Cardiac muscle cell (in vitro differentiated cells and primary cell): Measurements from ENCODE around the gene FAM240A. TPM values are rescaled to one million over a fixed set of nuclear protein-coding genes. Genes with fewer than 3 reads are reported as not detected.
A peak's percentile ranks its signal among the peaks of the same experiment; 100 is the strongest.

Experiments used
- DNase-seq, 2 donors: peaks; one replicate each; pipeline versions ENCODE4 v3.0.0 to v3.0.0-alpha.2; 2010 to 2017; ENCODE audit warnings: low read depth in 1 of 2, low spot score in 1 of 2
- H3K27ac ChIP-seq: fragments of 200-600 bp; sonication (generic); 2 replicates; pipeline ENCODE4 v1.5.1; 2016
- H3K27me3 ChIP-seq: fragments of 200-600 bp; sonication (generic); 2 replicates; pipeline ENCODE4 v1.6.0; 2016; ENCODE audit warnings: control low read depth
- H3K36me3 ChIP-seq: fragments of 200-600 bp; sonication (generic); 2 replicates; pipeline ENCODE4 v1.5.1; 2016; ENCODE audit warnings: control low read depth
- H3K4me1 ChIP-seq: fragments of 200-600 bp; sonication (generic); 2 replicates; pipeline ENCODE4 v1.8.1; 2017; ENCODE audit warnings: low read depth, mild to moderate bottlenecking, mixed run types
- H3K4me3 ChIP-seq: fragments of 200-600 bp; sonication (generic); 2 replicates; pipeline ENCODE4 v1.5.1; 2016; ENCODE audit warnings: mild to moderate bottlenecking
- H3K9me3 ChIP-seq: fragments of 200-600 bp; sonication (generic); 2 replicates; pipeline ENCODE4 v1.5.1; 2017; ENCODE audit warnings: low read depth, mild to moderate bottlenecking, control low read depth
- CTCF ChIP-seq: IDR thresholded peaks from 2 replicates; pipeline ENCODE4 v1.5.1; 2012; ENCODE audit warnings: low read depth, mild to moderate bottlenecking, low read length
- polyA plus RNA-seq: library from polyadenylated mRNA; unstranded; fragments of >200 nt; fragmentation: Nextera tagmentation; extraction: Ambion mirVana; gene quantifications from 2 replicates; pipeline ENCODE4 v1.2.1, GENCODE V29; 2016
- total RNA-seq: library from RNA; depleted of rRNA; stranded (reverse); fragments of >200 nt; gene quantifications from 2 replicates; pipeline ENCODE4 v1.2.3, GENCODE V29; 2016

The FAM240A gene
- total and polyA plus RNA-seq, 2 experiments from 2014 or later = not detected

GRCh38 chr3:46604127-46604526, 8.2 kb upstream of the FAM240A start:
- peaks cover 6% of the 10 kb centered on the region for H3K4me1 ChIP-seq
- no peak for TF ChIP-seq CTCF
- no peak for DNase-seq
- no peaks in the 10 kb centered on the region for H3K9me3 ChIP-seq
- H3K27me3 ChIP-seq = no peaks in the 10 kb centered on the region
- H3K27ac ChIP-seq = no peak overlapping the region
- H3K4me3 ChIP-seq = no peak overlapping the region
- H3K36me3 ChIP-seq = no peaks in the 10 kb centered on the region

DNA sequence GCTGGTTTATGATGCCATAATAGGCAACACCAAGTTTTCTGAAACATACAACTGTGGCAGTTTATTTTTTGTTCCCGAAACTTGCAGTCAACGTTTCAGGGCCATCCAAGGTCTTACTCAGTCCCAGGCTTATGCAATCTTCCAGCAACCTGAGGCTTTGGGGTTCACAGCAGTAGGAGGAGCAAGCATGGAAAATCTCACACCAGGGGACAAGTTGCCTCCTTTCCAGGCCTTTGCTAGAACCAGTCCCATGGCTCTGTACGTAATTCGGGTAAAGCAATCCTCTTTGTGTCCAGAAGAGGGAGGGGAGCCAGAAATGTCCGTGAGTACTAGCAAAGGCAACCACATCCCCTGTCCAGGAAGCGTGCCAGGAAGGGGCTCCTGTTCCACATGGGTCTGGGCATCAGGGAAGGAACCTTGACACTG, 4.7 kb upstream of the FAM240A start:
- TF ChIP-seq CTCF = peak; percentile 16
- DNase-seq = peak in 1 of 2 donors; percentile 22

DNA sequence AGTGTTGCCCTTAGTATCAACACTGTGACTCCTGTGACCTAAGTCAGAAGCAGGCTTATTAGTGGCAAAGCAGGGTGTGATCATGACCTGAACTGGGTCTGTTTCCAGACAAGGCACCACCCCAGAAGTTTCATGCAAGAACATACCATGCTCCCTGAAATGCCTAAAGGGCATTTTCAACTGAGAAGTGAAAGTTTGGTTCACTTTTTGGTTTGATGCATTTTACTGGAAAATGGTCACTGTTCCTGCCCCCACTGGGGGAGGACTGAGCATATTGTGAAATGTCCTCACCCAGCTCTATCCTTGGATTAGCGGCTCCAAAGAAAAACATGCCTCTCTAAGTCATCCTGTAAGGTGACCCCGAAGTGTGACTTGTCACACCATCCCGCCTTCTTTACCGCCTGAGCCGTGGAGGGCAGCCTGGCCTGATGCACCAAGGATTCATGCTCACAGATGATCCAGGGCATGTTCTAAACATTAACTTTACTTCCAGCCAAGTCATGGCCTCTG, 3.1 kb upstream of the FAM240A start:
- Histone ChIP-seq H3K27me3 (no peaks in the 10 kb centered on the region), H3K4me3 (no peak overlapping the region), H3K9me3 (no peaks in the 10 kb centered on the region), H3K36me3 (no peaks in the 10 kb centered on the region), H3K27ac (no peak overlapping the region), H3K4me1 (no peaks in the 10 kb centered on the region)
- no peak for TF ChIP-seq CTCF
- no peak for DNase-seq

More for the DNA sequence above, 4.7 kb upstream of the FAM240A start:
- H3K9me3 ChIP-seq = no peaks in the 10 kb centered on the region
- no peaks in the 10 kb centered on the region for H3K27me3 ChIP-seq
- H3K36me3 ChIP-seq = no peaks in the 10 kb centered on the region
- no peak overlapping the region for H3K27ac ChIP-seq
- H3K4me1 ChIP-seq = peaks cover 6% of the 10 kb centered on the region
- no peak overlapping the region for H3K4me3 ChIP-seq

DNA sequence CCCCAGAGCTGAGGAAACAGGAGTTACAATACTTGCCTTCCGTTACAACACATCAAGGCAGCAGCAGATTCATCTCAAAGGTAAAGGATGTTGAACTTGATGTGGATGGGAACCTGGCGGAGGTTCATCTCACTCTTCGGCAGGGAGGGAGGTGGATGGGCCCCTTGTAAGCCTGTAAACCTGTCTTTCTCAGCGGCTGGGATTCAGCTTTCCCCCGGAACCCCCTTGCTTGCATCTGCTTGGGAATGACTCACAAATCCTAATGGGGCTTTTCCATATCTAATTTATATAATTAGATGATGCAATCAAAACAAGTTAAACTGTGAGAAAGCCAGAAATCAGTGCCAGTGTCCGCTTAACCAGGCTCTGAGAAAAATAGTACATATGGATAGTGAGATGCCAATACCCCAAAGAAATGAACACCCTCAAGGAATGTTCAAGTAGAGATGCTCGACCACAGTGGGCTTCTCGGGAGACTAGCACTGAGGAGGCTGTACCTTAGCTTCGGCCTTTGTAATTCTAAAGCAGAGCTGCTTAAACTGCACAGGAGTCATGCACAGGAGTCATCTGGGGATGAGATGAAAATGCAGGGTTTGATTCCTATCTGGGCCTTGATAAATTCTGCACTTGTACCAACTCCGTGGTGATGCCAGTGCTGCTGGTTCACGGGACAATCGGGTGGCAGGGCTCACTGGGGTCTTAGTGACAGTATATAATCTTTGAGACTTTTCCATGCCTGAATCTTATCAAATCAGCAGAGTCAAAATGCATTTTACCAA, 2.2 kb upstream of the FAM240A start:
- Histone ChIP-seq H3K36me3 (no peaks in the 10 kb centered on the region), H3K27me3 (no peaks in the 10 kb centered on the region), H3K27ac (no peak overlapping the region), H3K4me3 (no peak overlapping the region), H3K4me1 (no peaks in the 10 kb centered on the region), H3K9me3 (no peaks in the 10 kb centered on the region)
- TF ChIP-seq CTCF = no peak
- no peak for DNase-seq

DNA sequence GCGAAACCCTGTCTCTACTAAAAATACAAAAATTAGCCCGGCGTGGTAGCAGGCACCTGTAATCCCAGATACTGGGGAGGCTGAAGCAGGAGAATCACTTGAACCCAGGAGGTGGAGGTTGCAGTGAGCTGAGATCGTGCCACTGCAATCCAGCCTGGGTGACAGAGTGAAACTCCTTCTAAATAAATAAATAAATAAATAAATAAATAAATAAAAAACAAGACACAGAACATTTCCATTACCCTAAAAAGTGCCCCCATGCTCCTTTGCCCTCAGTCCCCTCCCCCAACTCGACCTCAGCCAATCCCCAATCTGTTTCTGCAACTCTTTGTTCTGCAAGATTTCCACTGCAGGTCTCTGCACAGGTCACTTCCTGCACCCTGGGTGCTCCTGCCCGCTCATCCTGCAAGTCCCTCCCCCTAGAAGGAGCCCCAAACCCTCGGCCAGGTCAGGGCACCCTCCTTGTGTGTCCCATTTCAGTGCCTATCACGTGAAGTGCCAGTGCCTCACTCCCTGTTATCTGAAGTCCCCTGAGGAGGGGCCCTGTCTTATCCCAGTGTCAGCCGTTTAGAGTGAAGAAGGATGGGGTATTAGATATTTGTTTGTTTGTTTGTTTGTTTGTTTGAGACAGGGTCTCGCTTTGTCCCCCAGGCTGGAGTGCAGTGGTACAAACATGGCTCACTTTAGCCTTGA, 1.1 kb downstream of the FAM240A start:
- H3K27ac ChIP-seq = no peak overlapping the region
- H3K9me3 ChIP-seq = no peaks in the 10 kb centered on the region
- H3K4me3 ChIP-seq = no peak overlapping the region
- TF ChIP-seq CTCF = no peak
- peaks cover 6% of the 10 kb centered on the region for H3K4me1 ChIP-seq
- DNase-seq = no peak
- H3K27me3 ChIP-seq = no peaks in the 10 kb centered on the region
- H3K36me3 ChIP-seq = no peaks in the 10 kb centered on the region
